GM13977 (cell line): ENCODE data around the gene TMEM81.

Experiments used
- DNase-seq: peaks from one replicate; pipeline ENCODE4 v3.0.0; 2012; ENCODE audit warnings: low spot score
- CTCF ChIP-seq: IDR thresholded peaks from 2 replicates; pipeline ENCODE4 v1.5.1; 2012; ENCODE audit warnings: mild to moderate bottlenecking, control low read depth; ENCODE audit not compliant: insufficient read depth; ENCODE audit errors: extremely low read depth, missing control alignments
- in situ Hi-C: fragments of 300-500 bp; cut with MboI; formaldehyde crosslinking; loops from one replicate; pipeline ENCODE4 v1.12.0; 2022; ENCODE audit warnings: low sequenced_read_pairs, low pct_unique_long_range_greater_than_20kb, mixed read lengths, inconsistent platforms; ENCODE audit not compliant: unreplicated experiment

TMEM81 gene

GRCh38 chr1:205069371-205070125 is 14.7 kb downstream of the TMEM81 start:
- DNase-seq: no peak
- TF ChIP-seq CTCF: no peak
- in situ Hi-C loops: loop anchor here (10.0 kb wide), 1 partner anchor 75 kb away; no protein-coding TSS in a partner anchor

GRCh38 chr1:205068457-205069040 is 15.7 kb downstream of the TMEM81 start:
- in situ Hi-C loops: loop anchor here (10.0 kb wide), 1 partner anchor 74 kb away; no protein-coding TSS in a partner anchor
- no peak for DNase-seq
- TF ChIP-seq CTCF: no peak

- no peak for DNase-seq
- in situ Hi-C loops: loop anchor here (10.0 kb wide), 1 partner anchor 73 kb away; no protein-coding TSS in a partner anchor
- TF ChIP-seq CTCF: no peak
Observed at GRCh38 chr1:205068001-205068400, 16.3 kb downstream of the TMEM81 start.

- no peak for TF ChIP-seq CTCF
- DNase-seq: no peak
- in situ Hi-C loops: loop anchor here (10.0 kb wide), 1 partner anchor 72 kb away; no protein-coding TSS in a partner anchor
Observed at GRCh38 chr1:205067031-205067430, 17.2 kb downstream of the TMEM81 start.

- no peak for TF ChIP-seq CTCF
- in situ Hi-C loops: loop anchor here (10.0 kb wide), 1 partner anchor 71 kb away; no protein-coding TSS in a partner anchor
- DNase-seq: no peak
Observed at GRCh38 chr1:205066141-205066818, 18.0 kb downstream of the TMEM81 start.

- no peak for DNase-seq
- in situ Hi-C loops: loop anchor here (10.0 kb wide), 1 partner anchor 71 kb away; no protein-coding TSS in a partner anchor
- TF ChIP-seq CTCF: no peak
Observed at GRCh38 chr1:205065666-205066065, 18.6 kb downstream of the TMEM81 start.
